Measurements from ENCODE around the gene PLEKHA1.

The PLEKHA1 gene

GRCh38 chr10:122347170-122347841, 27.2 kb upstream of the PLEKHA1 start:
- no peak for DNase-seq

- no peak for DNase-seq
Measured at GRCh38 chr10:122348512-122348911, 26.0 kb upstream of the PLEKHA1 start.

GRCh38 chr10:122348935-122349361, 25.6 kb upstream of the PLEKHA1 start:
- DNase-seq, result no peak

- no peak for DNase-seq
Measured at GRCh38 chr10:122349758-122350369, 24.6 kb upstream of the PLEKHA1 start.

GRCh38 chr10:122350893-122351292, 23.6 kb upstream of the PLEKHA1 start:
- DNase-seq, result no peak

- no peak for DNase-seq
Measured at GRCh38 chr10:122352817-122353525, 21.5 kb upstream of the PLEKHA1 start.

GRCh38 chr10:122354383-122354782, 20.1 kb upstream of the PLEKHA1 start:
- no peak for DNase-seq

GRCh38 chr10:122357685-122358084, 16.8 kb upstream of the PLEKHA1 start:
- no peak for DNase-seq

- no peak for DNase-seq
Measured at GRCh38 chr10:122359621-122360020, 14.9 kb upstream of the PLEKHA1 start.

GRCh38 chr10:122361046-122361445, 13.5 kb upstream of the PLEKHA1 start:
- no peak for DNase-seq

- no peak for DNase-seq
Measured at GRCh38 chr10:122362031-122362592, 12.4 kb upstream of the PLEKHA1 start.

- DNase-seq, result no peak
Measured at GRCh38 chr10:122362621-122363020, 11.9 kb upstream of the PLEKHA1 start.

- DNase-seq, result no peak
Measured at GRCh38 chr10:122363311-122363710, 11.2 kb upstream of the PLEKHA1 start.

GRCh38 chr10:122363722-122364463, 10.6 kb upstream of the PLEKHA1 start:
- DNase-seq, result no peak

- no peak for DNase-seq
Measured at GRCh38 chr10:122368502-122369254, 5.8 kb upstream of the PLEKHA1 start.

GRCh38 chr10:122373108-122373507, 1.4 kb upstream of the PLEKHA1 start:
- DNase-seq, result no peak

- no peak for DNase-seq
Measured at GRCh38 chr10:122373721-122374120, 787 bp upstream of the PLEKHA1 start.

GRCh38 chr10:122374859-122375678, 561 bp downstream of the PLEKHA1 start:
- peak; percentile 65 for DNase-seq

- no peak for DNase-seq
Measured at GRCh38 chr10:122375679-122376160, 1.2 kb downstream of the PLEKHA1 start.

- DNase-seq, result no peak
Measured at GRCh38 chr10:122376364-122376961, 2.0 kb downstream of the PLEKHA1 start.

GRCh38 chr10:122379041-122379440, 4.5 kb downstream of the PLEKHA1 start:
- no peak for DNase-seq

Measured in activated CD4-positive, alpha-beta T cell treated with anti-CD3 and anti-CD28 coated beads, Interleukin-2, amount 50 U/mL, for 1 hour (primary cell).